Nephron (organoid): Measurements from ENCODE around the gene WNK2.

Experiments
- H3K27ac Mint-ChIP-seq, 3 experiments: 2 replicates each; pipeline ENCODE4 v1.8.0; 2020; ENCODE audit warnings: mixed read lengths in 3 of 3, mild to moderate bottlenecking in 2 of 3, moderate library complexity in 1 of 3
- H3K27me3 Mint-ChIP-seq: 2 replicates; pipeline ENCODE4 v1.8.0; 2021; ENCODE audit warnings: low read depth, mild to moderate bottlenecking, moderate library complexity, mixed read lengths
- H3K36me3 Mint-ChIP-seq: 2 replicates; pipeline ENCODE4 v1.8.0; 2020; ENCODE audit warnings: low read depth, mixed read lengths
- H3K4me1 Mint-ChIP-seq: 2 replicates; pipeline ENCODE4 v1.8.0; 2020; ENCODE audit warnings: mixed read lengths
- H3K4me3 Mint-ChIP-seq, 3 experiments: 2 replicates each; pipeline ENCODE4 v1.8.0; 2020; ENCODE audit warnings: mild to moderate bottlenecking in 3 of 3, mixed read lengths in 3 of 3, moderate library complexity in 2 of 3
- H3K9me3 Mint-ChIP-seq: 2 replicates; pipeline ENCODE4 v1.8.0; 2020; ENCODE audit warnings: mixed read lengths
- TF ChIP-seq, protein P1 (sequence below), 3 experiments: fragments of 200-600 bp; sonication (generic); IDR thresholded peaks; one replicate each; pipeline ENCODE4 v1.5.0; 2021; ENCODE audit warnings: antibody characterized with exemption in 3 of 3; ENCODE audit not compliant: unreplicated experiment in 3 of 3

Gene WNK2

DNA sequence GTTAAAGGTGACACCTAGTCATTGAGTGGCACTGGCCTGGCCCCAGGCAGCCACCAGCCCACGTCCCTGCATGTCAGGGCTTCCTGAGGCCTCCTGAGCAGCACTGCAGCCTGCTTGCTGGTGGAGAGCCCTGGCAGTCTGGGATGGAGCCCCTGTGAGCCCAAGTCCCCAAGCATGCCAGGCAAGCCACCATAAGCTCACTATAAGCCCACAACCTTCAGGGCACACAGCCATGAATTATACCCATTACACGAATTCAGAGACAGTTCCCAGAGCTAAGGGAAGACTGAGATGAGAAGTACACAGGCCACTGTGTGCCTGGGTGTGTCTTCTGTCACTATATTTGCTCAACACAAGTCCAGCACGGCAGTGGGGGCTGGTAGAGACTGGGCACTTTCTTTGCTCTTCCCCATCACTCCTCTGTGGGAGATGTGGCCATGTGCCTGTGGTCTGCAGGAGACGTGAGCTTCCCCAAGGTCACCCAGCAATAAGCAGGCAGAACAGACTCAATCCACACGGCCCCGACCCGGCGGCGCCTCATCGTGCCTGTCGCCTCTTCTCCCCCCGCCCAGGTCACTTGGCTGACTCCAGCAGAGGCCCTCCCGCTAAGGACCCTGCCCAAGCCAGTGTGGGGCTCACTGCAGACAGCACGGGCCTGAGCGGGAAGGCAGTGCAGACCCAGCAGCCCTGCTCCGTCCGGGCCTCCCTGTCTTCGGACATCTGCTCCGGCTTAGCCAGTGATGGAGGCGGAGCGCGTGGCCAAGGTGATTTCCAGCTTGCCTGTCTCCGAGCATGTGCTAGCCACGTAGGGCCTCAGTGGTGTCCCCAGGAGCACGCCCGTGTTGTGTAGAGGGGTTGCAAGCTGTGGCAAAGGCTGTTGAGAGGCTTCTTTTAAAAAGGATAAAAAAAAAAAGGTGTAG is 114.8 kb downstream of the WNK2 start:
- no peak overlapping the region for H3K4me3 Mint-ChIP-seq
- H3K27me3 Mint-ChIP-seq, result peaks cover 3% of the 10 kb centered on the region
- peaks cover 8% of the 10 kb centered on the region for H3K4me1 Mint-ChIP-seq
- no peaks in the 10 kb centered on the region for H3K36me3 Mint-ChIP-seq
- no peaks in the 10 kb centered on the region for H3K9me3 Mint-ChIP-seq
- no peak overlapping the region for H3K27ac Mint-ChIP-seq
- TF ChIP-seq, protein P1, sequence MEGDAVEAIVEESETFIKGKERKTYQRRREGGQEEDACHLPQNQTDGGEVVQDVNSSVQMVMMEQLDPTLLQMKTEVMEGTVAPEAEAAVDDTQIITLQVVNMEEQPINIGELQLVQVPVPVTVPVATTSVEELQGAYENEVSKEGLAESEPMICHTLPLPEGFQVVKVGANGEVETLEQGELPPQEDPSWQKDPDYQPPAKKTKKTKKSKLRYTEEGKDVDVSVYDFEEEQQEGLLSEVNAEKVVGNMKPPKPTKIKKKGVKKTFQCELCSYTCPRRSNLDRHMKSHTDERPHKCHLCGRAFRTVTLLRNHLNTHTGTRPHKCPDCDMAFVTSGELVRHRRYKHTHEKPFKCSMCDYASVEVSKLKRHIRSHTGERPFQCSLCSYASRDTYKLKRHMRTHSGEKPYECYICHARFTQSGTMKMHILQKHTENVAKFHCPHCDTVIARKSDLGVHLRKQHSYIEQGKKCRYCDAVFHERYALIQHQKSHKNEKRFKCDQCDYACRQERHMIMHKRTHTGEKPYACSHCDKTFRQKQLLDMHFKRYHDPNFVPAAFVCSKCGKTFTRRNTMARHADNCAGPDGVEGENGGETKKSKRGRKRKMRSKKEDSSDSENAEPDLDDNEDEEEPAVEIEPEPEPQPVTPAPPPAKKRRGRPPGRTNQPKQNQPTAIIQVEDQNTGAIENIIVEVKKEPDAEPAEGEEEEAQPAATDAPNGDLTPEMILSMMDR (IDR thresholded peaks at IDR 0.05; ENCODE audit: unreplicated experiment in 3 of 3), result no peak

DNA sequence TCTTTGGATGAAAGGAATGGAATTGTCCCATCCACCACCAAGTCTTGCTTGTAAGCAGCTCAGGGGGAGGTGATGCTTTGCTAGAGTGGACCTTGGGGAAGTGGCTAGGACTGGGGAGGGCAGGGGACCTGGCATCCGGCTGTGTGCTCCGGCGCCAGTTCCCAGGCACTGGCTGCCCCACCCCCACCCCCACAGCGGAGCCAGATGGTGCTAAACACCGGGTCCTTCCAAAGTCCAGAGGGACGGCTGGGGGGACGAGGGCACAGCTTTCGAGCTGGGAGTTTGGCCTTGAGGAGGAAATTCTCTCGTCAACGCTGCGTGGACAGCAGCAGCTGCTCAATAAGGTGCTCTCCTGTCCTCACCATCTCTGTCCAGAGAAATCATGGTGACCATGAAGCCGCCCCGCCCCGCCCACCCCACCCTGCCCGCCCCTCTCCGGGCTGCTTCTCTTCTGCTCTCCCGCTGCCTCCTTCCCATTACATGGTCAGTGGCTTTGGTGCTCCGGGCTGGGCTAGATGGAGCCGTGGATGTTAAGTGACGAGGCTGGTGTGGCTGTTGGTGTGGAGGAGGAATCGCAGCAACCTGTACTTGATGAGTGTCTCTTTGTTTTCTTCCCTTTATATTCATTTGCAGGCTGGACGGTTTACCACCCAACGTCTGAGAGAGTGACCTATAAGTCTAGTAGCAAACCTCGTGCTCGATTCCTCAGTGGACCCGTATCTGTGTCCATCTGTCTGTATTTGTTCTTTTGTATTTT is 115.7 kb downstream of the WNK2 start:
- Mint-ChIP-seq H3K4me1 (peaks cover 8% of the 10 kb centered on the region), H3K27ac (no peak overlapping the region), H3K36me3 (no peaks in the 10 kb centered on the region), H3K9me3 (no peaks in the 10 kb centered on the region), H3K4me3 (no peak overlapping the region), H3K27me3 (peaks cover 3% of the 10 kb centered on the region)
- TF ChIP-seq, protein P1 (IDR thresholded peaks at IDR 0.05; ENCODE audit: unreplicated experiment in 3 of 3), result no peak

- Mint-ChIP-seq H3K4me3 (no peak overlapping the region), H3K27ac (no peak overlapping the region), H3K27me3 (peaks cover 3% of the 10 kb centered on the region), H3K36me3 (no peaks in the 10 kb centered on the region), H3K9me3 (no peaks in the 10 kb centered on the region), H3K4me1 (peaks cover 10% of the 10 kb centered on the region)
- TF ChIP-seq, protein P1 (IDR thresholded peaks at IDR 0.05; ENCODE audit: unreplicated experiment in 3 of 3), result no peak
Measured at GRCh38 chr9:93300175-93300572, 116.2 kb downstream of the WNK2 start.

DNA sequence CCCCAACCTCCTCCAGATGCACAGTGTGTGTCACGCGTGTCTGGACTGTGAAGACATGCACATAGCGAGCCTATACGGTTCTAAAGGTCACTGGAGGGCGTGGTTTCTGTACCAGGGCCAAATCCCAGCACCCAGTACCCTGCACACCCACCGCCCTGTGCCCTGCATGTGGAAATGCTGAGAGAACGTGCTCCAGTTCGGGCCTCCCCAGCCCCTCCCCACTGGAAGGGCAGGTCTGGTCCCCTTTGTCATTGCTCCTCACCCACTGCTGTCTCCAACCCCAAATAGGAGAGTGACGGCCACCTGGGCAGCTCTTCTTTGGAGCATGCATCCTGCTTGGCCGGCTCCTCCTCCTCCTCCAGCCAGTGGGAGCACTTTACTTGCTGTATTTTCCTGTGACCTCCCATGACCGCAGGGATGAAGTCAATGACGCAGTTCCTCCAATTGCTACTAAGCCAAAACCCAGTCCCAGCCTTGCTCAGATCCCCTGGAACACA is 116.7 kb downstream of the WNK2 start:
- Mint-ChIP-seq H3K4me3 (no peak overlapping the region), H3K36me3 (no peaks in the 10 kb centered on the region), H3K27me3 (peaks cover 3% of the 10 kb centered on the region), H3K9me3 (no peaks in the 10 kb centered on the region), H3K4me1 (peaks cover 13% of the 10 kb centered on the region), H3K27ac (no peak overlapping the region)
- TF ChIP-seq, protein P1 (IDR thresholded peaks at IDR 0.05; ENCODE audit: unreplicated experiment in 3 of 3), result no peak

DNA sequence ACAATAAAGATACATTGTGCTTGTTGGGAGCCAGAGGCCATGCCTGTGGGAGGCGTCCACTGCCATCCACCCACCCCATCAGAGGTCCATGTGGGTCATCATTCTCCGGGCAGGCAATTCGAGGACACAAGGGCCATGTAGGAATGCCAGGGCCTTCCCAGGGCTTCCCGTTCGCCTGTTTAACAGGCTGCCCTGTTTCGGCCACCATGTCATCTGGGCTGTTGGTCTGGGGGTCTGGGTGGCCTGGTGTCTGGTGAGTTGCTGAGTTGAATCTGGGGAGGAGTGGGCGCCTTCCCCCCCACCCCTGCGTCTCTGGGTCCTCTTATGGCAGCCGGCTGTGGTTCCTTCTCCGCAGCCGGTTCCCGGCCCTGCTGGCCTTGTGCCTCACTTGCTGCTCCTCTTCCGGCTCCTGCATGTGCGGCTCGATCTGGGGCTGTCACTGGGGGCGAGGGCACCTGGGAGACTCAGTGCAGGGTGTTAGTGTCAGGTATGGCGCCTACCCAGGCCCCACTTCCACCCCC is 117.4 kb downstream of the WNK2 start:
- Mint-ChIP-seq H3K27me3 (peaks cover 3% of the 10 kb centered on the region), H3K27ac (no peak overlapping the region), H3K4me1 (peaks cover 13% of the 10 kb centered on the region), H3K9me3 (no peaks in the 10 kb centered on the region), H3K36me3 (no peaks in the 10 kb centered on the region), H3K4me3 (no peak overlapping the region)
- TF ChIP-seq, protein P1 (IDR thresholded peaks at IDR 0.05; ENCODE audit: unreplicated experiment in 3 of 3), result no peak
